Fibroblast of skin of left quadriceps (primary cell): ENCODE measurements around the gene ERVW-1.

Experiments
- DNase-seq, 2 experiments: peaks; one replicate each; pipeline ENCODE4 v3.0.0-alpha.2; 2013; ENCODE audit warnings: low read depth in 2 of 2

ERVW-1 gene

GRCh38 chr7:92425311-92425947, 52.3 kb downstream of the ERVW-1 start:
- no peak for DNase-seq

GRCh38 chr7:92423710-92424131, 54.0 kb downstream of the ERVW-1 start:
- no peak for DNase-seq

- no peak for DNase-seq
Observed at GRCh38 chr7:92422926-92423325, 54.8 kb downstream of the ERVW-1 start.

- no peak for DNase-seq
Observed at GRCh38 chr7:92421676-92422435, 55.9 kb downstream of the ERVW-1 start.
